GM13976 (cell line): ENCODE results near the gene UNC5A.

Experiments used
- DNase-seq: peaks from one replicate; pipeline ENCODE4 v3.0.0; 2012; ENCODE audit warnings: low spot score
- CTCF ChIP-seq: IDR thresholded peaks from 2 replicates; pipeline ENCODE4 v1.5.1; 2012; ENCODE audit warnings: borderline replicate concordance, mild to moderate bottlenecking; ENCODE audit not compliant: insufficient read depth; ENCODE audit errors: extremely low read depth, missing control alignments, control extremely low read depth
- in situ Hi-C: fragments of 300-500 bp; cut with MboI; formaldehyde crosslinking; loops from one replicate; pipeline ENCODE4 v1.12.0; 2022; ENCODE audit warnings: low sequenced_read_pairs, mixed read lengths, inconsistent platforms; ENCODE audit not compliant: unreplicated experiment

UNC5A gene

GRCh38 chr5:176889321-176890280 is 79.2 kb downstream of the UNC5A start:
- no peak for DNase-seq
- in situ Hi-C loops, result no loop called here

GRCh38 chr5:176890455-176891330 is 80.3 kb downstream of the UNC5A start:
- DNase-seq, result no peak
- in situ Hi-C loops, result no loop called here
- no peak for TF ChIP-seq CTCF

More at GRCh38 chr5:176889321-176890280, 79.2 kb downstream of the UNC5A start:
- no peak for TF ChIP-seq CTCF

GRCh38 chr5:176891331-176891958 is 81.1 kb downstream of the UNC5A start:
- in situ Hi-C loops, result no loop called here
- no peak for DNase-seq
- TF ChIP-seq CTCF, result no peak

- in situ Hi-C loops, result no loop called here
- no peak for TF ChIP-seq CTCF
- DNase-seq, result no peak
These were observed 82.3 kb downstream of the UNC5A start for GRCh38 chr5:176892663-176893062.

GRCh38 chr5:176894298-176894697 is 83.9 kb downstream of the UNC5A start:
- in situ Hi-C loops, result no loop called here
- no peak for TF ChIP-seq CTCF
- no peak for DNase-seq

GRCh38 chr5:176895831-176896230 is 85.5 kb downstream of the UNC5A start:
- no peak for DNase-seq
- no peak for TF ChIP-seq CTCF
- in situ Hi-C loops, result no loop called here
